ENCODE measurements around the gene LINC01488.

LINC01488 gene

GRCh38 chr11:69446108-69446507 lies 35.4 kb upstream of the LINC01488 start:
- DNase-seq, result no peak

DNA sequence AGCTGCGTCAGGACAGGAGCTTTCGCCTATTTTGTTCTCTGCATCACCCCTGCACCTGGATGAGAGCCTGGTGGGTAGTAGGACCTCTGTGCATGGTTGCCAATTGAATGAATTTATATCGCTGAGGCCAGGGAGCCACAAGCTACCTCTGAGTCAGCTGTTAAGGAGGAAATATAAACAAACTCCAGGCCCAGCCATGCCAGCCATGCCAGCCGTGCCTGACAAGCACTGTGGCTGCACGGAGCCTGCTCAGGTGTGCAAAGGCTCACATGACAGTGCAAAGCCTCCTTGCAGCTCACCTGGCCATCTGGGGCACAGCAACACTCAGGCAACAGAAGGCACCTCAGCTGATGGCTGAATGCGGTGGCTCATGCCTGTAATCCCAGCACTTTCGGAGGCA lies 33.7 kb upstream of the LINC01488 start:
- no peak for DNase-seq

DNA sequence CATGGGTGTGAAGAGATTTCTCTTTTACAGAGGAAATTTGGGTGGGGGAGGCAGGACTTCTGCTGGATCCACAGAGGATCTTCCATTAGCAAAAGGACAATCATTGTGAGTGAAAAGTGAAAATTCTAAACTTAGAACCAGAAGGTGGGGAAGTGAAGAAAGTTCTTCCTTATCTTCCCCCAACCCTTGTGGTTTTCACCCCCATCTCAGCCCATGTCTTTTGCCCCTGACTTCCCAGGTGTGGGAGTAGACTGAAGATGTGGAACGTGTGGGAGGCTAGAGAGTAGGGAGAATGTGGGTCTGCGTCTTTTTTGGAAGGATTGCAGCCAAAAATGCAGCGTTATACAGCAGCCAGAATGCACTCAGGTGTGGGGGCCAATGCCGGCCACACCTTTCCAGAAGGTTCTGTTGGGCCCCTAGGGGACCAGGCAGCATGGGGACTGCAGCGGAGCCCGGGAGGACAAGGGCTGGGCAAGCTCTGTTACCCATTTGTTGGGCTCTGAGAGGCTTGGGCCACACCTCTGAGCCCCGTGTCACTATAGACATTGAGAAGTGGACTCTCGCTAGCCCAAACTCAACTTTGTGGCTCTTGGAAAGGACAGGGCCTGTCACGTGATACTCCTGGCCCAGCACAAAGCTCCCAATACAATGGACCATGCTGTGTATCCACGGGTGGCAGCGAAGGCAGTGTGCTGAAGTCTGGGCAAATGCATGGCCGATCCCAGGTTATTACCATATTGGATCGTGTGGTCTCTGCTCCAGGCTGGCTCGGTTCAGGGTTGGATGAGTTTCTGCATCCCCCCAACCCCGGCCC lies 32.8 kb upstream of the LINC01488 start:
- no peak for DNase-seq

GRCh38 chr11:69449320-69450063 lies 32.0 kb upstream of the LINC01488 start:
- no peak for DNase-seq

GRCh38 chr11:69450064-69450856 lies 31.2 kb upstream of the LINC01488 start:
- no peak for DNase-seq

DNA sequence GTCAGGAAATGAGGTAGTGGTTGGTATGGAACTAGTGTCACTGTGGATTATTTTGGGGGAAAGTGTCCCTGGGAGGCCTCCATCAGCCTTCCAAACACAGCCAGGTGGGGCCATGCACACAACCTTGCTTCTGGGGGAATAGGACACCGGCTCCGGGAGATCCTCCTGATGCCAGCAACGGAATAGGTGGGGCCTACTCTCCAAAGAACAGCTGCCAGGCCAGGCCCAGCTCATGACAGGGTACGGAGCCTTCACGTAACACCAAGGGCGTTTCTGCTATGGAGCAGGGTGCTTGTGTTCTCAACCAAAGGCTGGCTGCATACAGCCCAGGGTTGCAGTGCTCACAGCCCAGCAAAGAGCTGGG lies 30.6 kb upstream of the LINC01488 start:
- no peak for DNase-seq

DNA sequence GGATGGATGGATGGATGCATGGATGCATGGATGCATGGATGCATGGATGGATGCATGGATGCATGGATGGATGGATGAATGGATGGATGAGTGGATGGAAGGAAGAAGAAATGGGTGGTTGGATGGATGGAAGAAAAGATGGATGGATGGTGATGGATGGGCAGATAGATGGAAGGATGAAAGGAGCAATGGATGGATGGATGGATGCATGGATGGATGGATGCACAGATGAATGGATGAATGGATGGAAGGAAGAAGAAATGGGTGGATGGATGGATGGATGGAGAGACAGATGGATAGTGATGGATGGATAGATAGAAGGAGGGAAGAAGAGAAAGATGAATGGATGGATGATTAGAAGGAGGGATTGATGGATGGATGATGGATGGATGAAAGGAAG lies 30.2 kb upstream of the LINC01488 start:
- no peak for DNase-seq

DNA sequence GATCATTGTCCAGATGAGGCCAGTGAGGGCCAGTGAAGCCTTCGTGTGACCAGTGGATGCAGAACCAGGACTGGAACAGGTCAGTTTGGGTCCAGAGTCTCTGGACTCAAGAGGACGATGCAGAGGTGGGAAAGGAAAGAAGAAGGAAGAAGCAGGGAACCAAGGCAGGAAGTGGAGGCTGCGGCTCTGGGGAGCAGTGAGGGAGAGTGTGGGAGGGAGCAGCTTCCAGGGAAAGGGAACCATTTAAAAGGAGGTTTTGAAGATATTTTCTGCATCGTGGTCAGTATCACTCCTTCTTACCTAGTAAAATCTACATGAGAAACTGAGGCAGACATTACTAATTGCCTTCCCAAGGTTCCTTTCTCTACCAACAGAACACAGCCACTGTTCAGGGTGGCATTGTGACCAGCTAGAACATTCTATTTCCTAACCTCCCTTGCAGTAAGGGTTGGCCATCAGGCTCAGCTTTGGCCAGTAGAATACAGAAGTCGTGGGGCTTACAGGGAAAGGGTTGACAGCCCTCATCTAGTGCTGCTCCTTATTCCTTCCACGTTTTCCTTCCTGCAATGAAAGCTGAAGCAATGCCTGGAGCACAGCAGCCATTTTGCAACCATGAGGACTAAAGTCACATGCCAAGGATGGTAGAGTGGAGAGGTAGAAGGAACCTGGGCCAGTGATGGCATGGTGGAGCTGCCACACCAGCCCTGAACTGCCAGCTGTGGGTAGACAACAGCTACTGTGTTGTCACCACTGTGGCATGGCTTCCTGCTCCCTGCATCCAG lies 29.1 kb upstream of the LINC01488 start:
- DNase-seq, result no peak

DNA sequence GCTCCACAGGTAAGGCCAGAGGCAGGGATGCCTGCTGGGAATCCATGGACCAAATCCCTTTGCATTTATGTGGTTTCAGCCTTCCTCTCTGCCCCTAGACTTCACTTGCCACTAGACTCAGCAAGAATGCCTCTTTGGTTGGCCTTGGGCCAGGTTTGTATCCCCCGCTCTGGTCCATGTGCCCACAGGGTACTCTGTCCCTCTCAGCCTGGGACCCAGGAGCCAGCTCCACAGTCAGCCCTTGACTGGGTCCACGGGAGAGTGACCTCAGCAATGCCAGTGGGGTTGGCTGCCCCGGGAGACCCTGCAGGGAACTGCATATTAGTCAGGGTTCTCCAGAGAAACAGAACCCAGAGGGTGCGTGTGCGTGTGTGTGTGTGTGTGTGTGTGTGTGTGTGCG lies 28.3 kb upstream of the LINC01488 start:
- no peak for DNase-seq

GRCh38 chr11:69454018-69454417 lies 27.4 kb upstream of the LINC01488 start:
- no peak for DNase-seq

GRCh38 chr11:69455969-69456368 lies 25.5 kb upstream of the LINC01488 start:
- DNase-seq, result no peak

- DNase-seq, result no peak
Observed at GRCh38 chr11:69456712-69457111, 24.8 kb upstream of the LINC01488 start.

DNA sequence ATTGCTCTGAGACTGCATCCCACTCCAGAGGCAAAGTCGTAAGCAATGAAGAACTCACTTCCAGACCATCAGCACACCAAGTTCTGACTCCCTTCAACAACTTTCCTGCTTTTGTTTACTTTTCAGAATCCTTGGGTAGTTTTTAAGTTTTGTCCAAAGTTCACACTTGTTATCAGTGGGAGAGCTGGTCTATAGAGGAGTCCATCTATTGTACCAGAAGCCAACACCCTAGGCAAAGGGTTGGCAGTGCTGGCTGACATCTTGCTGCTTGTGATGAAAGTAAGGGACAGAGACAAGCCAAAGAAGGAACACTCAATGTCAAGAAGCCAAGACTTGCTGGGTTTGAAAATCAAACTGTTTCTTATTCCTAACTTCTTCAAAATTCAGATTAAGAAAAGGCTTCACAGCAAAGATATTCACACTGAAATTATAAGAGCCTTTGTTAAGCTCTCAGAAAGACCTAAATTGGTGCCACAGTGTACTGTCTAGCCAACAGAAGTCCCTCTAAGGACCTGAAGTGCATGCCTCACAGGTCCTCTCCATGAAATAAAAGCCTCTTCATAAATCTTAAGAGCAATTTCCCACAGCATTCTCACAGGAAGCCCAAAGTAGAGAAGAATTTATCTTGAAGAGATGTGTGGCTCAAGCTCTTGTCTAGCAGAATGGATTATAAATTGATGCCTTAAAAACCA lies 21.5 kb upstream of the LINC01488 start:
- DNase-seq, result no peak

GRCh38 chr11:69460540-69461257 lies 20.8 kb upstream of the LINC01488 start:
- no peak for DNase-seq

DNA sequence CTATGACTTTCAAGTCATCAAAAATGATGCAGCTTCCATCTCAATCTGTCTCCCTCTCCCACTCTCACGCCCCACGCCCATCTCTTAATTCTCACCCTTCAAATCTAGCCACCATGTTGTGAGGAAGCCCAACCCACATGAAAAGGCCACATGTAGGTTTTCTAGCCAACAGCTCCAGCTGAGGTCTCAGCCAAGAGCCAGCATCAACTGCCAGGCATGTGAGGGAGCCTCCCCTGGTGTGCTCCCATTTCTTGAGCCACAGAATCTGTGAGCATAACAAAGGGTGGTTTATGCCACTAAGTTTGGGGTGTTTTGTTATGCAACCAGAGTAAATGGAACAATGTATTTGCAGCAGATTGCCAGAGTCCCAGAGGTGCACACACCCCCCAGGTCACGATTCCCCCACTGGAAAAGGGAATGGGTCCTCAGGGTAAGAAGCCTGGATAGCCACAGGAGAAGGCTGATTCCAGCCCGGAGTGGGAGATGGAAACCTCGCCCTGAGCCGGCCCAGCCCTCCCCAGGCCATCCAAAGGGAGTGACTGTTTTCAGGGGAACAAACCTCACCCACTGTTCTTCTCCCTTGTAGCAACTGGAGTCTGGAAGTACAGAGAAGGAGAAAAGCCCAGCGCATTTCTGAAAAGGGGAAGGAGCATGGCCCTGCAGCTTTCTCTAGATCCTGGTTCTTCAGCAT lies 20.0 kb upstream of the LINC01488 start:
- DNase-seq, result no peak

DNA sequence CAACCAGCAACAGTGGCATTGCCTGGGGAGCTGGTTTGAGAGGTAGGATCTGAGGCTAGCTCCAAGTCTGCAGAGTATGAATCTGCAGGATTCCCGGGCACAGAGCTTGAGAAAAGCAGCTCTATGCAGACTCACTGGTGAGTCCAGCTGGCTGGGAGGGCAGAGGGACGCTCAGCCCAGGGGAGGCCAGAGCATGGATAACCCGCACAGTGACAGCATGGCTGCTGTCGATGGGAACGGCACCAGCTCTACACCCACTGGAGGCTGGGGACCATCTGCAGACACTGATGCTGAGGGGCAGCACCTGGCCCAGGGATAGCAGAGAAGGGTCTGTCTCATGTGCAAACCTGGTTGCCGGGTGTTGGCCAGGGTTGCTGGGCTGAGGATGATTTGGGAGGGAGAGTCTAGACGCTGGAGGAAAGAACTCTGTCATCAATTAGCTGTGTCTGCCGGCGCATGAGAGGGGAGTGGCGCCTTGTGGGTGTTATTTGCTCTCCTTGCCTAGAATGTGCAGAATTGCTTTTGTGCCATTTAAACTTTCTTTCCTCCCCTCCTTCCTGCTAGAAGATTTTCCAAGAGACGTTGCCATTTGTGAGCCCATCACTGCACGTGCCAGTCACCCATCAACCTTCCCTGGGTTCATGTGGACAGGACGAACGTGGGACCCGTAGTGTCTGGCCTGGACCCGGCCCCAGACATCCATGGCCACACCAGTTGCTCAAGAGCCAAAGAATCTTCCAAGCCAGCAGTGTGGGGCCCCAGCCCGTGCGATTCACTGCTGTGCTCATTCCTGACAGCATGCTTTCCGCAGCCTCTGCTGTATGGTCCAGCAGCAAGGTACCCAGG lies 19.1 kb upstream of the LINC01488 start:
- DNase-seq, result no peak

GRCh38 chr11:69463181-69463994 lies 18.1 kb upstream of the LINC01488 start:
- no peak for DNase-seq

DNA sequence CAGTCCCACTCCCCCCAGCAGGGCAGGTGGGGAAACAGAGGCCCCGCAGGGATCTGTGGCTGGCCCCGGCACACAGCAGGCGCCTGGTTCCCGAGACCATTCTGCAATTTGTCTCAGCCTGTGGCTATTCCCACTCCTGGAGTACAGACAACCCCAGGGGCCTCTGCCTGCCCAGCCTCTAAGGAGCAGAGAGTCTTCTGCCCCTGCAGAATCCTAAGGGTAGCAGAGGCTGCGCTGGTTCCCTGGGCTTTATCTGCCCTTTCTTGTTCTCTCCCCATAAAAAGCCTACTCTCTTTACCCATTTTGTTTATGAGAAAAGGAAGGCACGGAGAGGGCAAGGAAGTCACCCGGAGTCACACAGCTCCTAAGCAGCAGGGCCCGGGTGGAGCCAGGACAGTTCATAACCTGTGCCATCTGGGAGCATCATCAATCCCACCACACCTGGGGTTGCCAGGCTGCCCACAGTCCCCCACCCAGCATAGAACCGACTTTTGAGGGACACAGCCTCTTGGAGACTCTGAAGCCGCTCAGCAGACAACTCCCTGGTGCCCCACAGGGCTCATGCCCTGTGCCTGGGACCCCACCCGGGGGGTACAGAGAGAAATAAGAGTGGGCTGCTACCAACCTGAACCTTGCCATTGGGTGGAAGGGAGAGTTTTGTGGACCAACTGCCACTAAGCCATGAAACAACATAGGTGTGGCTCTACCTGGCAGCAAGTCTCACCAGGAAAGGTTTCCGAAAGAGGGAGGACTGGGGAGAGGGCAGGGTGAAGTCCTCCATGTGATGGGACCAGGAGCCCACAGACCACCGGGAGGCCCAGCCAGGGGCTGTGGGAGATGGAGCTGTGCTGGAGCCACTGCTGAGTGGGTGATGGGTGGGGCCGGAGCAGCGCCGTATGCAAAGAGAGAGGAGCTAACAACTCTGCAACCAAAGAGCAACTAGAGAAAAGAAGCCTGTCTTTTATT lies 17.2 kb upstream of the LINC01488 start:
- no peak for DNase-seq
